ENCODE data around the gene ARHGEF10L. TPM values are rescaled to one million over a fixed set of nuclear protein-coding genes. Genes with fewer than 3 reads are reported as not detected.

Gene ARHGEF10L
- total RNA-seq, 1 experiment from 2014 or later, result not detected

DNA sequence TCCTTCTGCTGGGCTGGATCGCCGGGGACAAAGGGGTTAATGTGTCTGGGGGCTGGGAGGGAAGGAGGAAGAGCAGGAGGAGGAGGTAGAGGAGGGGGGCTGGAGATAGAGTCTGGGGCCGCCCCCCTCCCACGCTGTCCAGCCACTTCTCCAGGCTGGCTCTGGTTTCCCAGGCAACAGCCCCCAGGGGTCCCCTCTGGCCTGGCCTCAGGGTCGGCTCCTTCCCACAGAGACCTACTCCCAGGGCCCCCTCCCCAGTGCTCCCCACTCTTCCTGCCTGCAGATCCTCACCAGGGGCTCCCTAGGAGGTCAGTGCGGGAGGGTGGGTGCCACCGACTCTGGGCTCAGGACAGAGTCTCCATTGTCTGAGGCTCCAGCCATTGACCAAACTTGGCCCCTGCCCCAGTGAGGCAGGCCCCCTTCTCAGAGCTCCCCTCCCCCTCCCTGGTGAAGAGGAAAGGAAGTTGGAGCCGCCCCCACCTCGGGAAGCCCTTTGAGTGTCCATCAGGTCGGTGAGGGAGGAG, 34.1 kb downstream of the ARHGEF10L start:
- no peak for DNase-seq
- Histone ChIP-seq H3K36me3 (ENCODE audit: insufficient read depth, low read length) (no peaks in the 10 kb centered on the region), H3K9me2 (replicated peaks; ENCODE audit: insufficient read depth, low read length) (no peaks in the 10 kb centered on the region), H3K9ac (ENCODE audit: low read length) (no peak overlapping the region), H3K4me3 (ENCODE audit: low read length) (no peak overlapping the region), H2AFZ (ENCODE audit: low read length) (no peak overlapping the region), H3K27me3 (ENCODE audit: low read length) (no peaks in the 10 kb centered on the region), H3K4me1 (ENCODE audit: low read length) (peaks cover 6% of the 10 kb centered on the region), H4K20me1 (ENCODE audit: insufficient read depth, low read depth, low read length) (no peaks in the 10 kb centered on the region), H3K79me2 (ENCODE audit: low read length) (no peaks in the 10 kb centered on the region), H3K9me3 (ENCODE audit: low read length) (no peaks in the 10 kb centered on the region), H3K4me2 (ENCODE audit: low read depth, low read length, poor library complexity, severe bottlenecking) (no peak overlapping the region), H3K27ac (ENCODE audit: low read length) (no peak overlapping the region)

DNA sequence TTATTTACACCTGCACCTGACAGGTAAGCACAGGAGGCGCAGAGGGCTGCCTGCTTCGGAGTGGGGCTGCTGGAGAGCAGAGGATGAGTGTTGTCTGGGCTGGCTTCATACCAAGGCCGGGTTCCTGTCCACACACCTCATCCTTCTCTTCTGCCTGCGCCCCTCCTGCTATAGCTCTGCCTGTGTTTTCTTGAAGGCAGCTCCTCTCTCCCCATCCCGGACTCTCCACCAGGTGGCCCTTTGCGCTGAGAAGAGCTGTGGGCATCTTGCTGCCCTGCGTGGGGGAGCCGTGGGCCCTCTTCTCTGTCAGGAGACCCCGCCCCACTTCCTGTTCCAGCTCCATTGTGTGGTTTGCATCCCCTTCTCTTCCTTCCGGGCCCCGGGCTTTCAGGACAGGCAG, 35.0 kb downstream of the ARHGEF10L start:
- no peak for DNase-seq
- H3K4me3 ChIP-seq (ENCODE audit: low read length), result no peak overlapping the region
- H3K27ac ChIP-seq (ENCODE audit: low read length), result no peak overlapping the region
- no peaks in the 10 kb centered on the region for H3K36me3 ChIP-seq (ENCODE audit: insufficient read depth, low read length)
- H3K9me3 ChIP-seq (ENCODE audit: low read length), result no peaks in the 10 kb centered on the region
- no peaks in the 10 kb centered on the region for H3K79me2 ChIP-seq (ENCODE audit: low read length)
- no peak overlapping the region for H3K4me2 ChIP-seq (ENCODE audit: low read depth, low read length, poor library complexity, severe bottlenecking)
- no peak overlapping the region for H2AFZ ChIP-seq (ENCODE audit: low read length)
- H3K9me2 ChIP-seq (replicated peaks; ENCODE audit: insufficient read depth, low read length), result no peaks in the 10 kb centered on the region
- H3K9ac ChIP-seq (ENCODE audit: low read length), result no peak overlapping the region
- peaks cover 6% of the 10 kb centered on the region for H3K4me1 ChIP-seq (ENCODE audit: low read length)
- no peaks in the 10 kb centered on the region for H4K20me1 ChIP-seq (ENCODE audit: insufficient read depth, low read depth, low read length)
- no peaks in the 10 kb centered on the region for H3K27me3 ChIP-seq (ENCODE audit: low read length)

DNA sequence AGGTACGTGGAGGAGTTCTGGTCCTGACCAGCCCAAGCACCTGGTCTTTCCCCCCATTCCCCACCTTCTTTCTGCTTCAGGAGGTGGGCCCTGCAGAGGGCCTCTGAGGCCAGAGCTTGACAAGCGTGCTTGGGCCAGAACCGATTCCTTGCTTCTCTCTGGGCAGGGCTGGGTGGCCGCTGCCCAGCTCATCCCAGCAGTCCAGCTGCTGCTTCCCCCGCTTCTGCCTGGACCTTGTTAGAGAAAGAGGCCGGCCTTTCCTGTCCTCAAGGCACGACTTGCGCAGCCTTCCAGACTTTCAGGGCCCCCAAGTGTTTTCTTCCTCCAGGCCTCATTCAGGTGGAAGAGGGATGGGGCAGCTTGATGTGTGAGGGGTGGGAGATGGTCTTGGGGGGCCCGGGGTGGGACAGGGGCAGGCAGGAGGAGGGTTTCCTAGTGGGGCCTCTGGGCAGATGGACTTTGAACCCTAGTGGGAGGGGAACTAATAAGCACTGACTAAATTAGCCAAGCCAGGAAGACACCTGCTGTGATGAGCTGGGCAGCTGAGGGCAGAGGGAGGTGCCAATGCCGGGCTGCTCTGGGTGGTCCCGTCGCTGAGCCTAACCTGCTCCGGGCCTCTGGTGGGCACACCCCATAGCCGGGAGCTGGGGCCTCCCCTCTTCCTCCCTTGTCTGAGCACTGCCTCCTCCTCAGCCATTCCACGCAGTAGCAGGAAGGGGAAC, 36.5 kb downstream of the ARHGEF10L start:
- no peak overlapping the region for H2AFZ ChIP-seq (ENCODE audit: low read length)
- H3K9me2 ChIP-seq (replicated peaks; ENCODE audit: insufficient read depth, low read length), result no peaks in the 10 kb centered on the region
- no peaks in the 10 kb centered on the region for H3K27me3 ChIP-seq (ENCODE audit: low read length)
- H3K9ac ChIP-seq (ENCODE audit: low read length), result no peak overlapping the region
- no peak overlapping the region for H3K4me2 ChIP-seq (ENCODE audit: low read depth, low read length, poor library complexity, severe bottlenecking)
- no peaks in the 10 kb centered on the region for H3K36me3 ChIP-seq (ENCODE audit: insufficient read depth, low read length)
- H3K79me2 ChIP-seq (ENCODE audit: low read length), result no peaks in the 10 kb centered on the region
- no peak overlapping the region for H3K4me3 ChIP-seq (ENCODE audit: low read length)
- H4K20me1 ChIP-seq (ENCODE audit: insufficient read depth, low read depth, low read length), result no peaks in the 10 kb centered on the region
- H3K9me3 ChIP-seq (ENCODE audit: low read length), result no peaks in the 10 kb centered on the region
- peaks cover 6% of the 10 kb centered on the region for H3K4me1 ChIP-seq (ENCODE audit: low read length)
- DNase-seq, result no peak
- H3K27ac ChIP-seq (ENCODE audit: low read length), result no peak overlapping the region

DNA sequence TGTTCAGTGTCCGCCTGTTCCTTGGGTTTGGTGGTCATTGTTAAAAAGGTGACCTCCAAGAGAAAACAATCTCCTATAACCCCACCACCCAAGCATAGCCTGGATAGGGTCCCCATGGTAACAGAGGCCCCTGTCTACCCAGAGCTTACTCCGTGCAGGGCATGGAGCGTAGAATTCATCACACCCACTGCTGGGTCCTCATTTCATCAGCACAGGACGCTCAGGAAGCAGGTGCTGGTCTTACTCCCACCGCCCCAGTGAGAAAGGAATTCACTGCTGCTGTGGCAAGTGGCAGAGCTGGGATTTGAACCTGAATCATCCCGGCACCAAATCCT, 37.0 kb downstream of the ARHGEF10L start:
- Histone ChIP-seq H2AFZ (ENCODE audit: low read length) (no peak overlapping the region), H3K4me1 (ENCODE audit: low read length) (peaks cover 6% of the 10 kb centered on the region), H3K79me2 (ENCODE audit: low read length) (no peaks in the 10 kb centered on the region), H3K4me2 (ENCODE audit: low read depth, low read length, poor library complexity, severe bottlenecking) (no peak overlapping the region), H3K9ac (ENCODE audit: low read length) (no peak overlapping the region), H3K9me2 (replicated peaks; ENCODE audit: insufficient read depth, low read length) (no peaks in the 10 kb centered on the region), H3K4me3 (ENCODE audit: low read length) (no peak overlapping the region), H3K27me3 (ENCODE audit: low read length) (no peaks in the 10 kb centered on the region), H3K9me3 (ENCODE audit: low read length) (no peaks in the 10 kb centered on the region), H3K36me3 (ENCODE audit: insufficient read depth, low read length) (no peaks in the 10 kb centered on the region), H4K20me1 (ENCODE audit: insufficient read depth, low read depth, low read length) (no peaks in the 10 kb centered on the region), H3K27ac (ENCODE audit: low read length) (no peak overlapping the region)
- no peak for DNase-seq

DNA sequence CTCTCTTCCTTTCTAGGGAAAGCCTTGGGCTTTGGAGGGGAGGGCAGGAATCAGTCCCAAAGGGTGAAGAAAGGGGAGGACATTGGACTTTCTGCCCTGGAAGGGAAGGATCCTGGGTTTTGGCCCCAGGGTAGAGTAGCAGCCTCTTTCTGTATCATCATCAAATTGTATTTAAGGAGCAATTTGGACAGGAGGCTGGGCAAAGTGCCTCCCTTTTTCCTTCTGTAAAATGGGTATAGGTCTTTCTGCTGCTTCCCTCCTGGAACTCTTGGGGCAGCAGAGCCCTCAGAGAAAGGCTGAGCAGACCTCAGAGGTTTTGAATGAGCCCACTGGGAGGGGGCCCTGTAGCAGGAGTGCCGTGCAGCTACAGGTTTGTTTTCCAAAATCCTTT, 38.4 kb downstream of the ARHGEF10L start:
- Histone ChIP-seq H3K4me3 (ENCODE audit: low read length) (no peak overlapping the region), H3K9ac (ENCODE audit: low read length) (no peak overlapping the region)
- no peak for DNase-seq

DNA sequence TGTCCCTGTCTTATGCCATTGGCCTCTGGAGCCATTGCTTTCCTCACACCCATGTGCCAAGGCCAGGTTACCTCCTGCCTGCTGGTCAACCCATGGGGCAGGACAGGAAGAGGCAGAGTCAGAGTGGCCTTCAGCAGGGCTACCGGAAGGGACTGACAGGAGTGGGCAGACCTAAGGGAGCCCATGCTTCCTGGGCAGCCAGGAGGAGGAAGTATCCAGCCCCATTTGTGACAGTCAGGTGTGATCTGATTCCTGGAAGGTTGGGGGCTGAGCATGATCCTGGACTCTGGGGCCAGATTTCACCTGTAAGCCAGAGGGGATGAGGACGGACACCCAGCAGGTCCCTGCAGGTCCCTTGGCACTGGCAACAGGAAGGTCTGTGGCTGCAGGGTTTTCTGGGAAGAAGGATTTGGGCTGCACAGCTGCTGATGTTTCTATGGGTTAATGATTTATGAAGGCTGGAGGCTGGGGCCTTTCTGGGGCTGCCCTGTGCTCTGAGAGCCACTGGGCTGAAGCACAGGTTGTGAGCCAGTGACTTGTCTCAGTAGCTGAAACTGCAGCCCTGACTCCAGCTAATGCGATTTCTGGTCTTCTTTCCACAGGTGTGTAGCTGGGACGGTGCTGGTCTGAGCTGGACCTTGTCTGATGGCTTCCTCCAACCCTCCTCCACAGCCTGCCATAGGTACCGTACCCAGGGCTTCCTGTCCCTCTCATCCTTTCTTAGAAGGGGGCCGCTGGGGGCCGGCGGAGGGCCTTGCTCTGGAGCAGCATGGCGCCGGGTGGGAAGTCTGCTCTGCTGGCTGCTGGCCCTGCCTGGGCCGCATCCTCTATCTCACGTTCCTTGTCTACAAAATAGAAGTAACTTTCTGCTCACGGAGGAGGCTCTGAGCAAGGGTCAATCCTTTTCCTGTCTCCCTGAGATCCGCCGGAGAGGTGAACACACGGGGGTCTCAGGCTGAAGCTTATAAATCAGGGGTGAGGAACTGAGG, 40.7 kb downstream of the ARHGEF10L start:
- no peak overlapping the region for H3K4me3 ChIP-seq (ENCODE audit: low read length)
- no peaks in the 10 kb centered on the region for H3K9me3 ChIP-seq (ENCODE audit: low read length)
- no peaks in the 10 kb centered on the region for H3K4me1 ChIP-seq (ENCODE audit: low read length)
- H3K27me3 ChIP-seq (ENCODE audit: low read length), result no peaks in the 10 kb centered on the region
- no peaks in the 10 kb centered on the region for H3K9me2 ChIP-seq (replicated peaks; ENCODE audit: insufficient read depth, low read length)
- no peak overlapping the region for H3K27ac ChIP-seq (ENCODE audit: low read length)
- no peak overlapping the region for H3K9ac ChIP-seq (ENCODE audit: low read length)
- no peak overlapping the region for H3K4me2 ChIP-seq (ENCODE audit: low read depth, low read length, poor library complexity, severe bottlenecking)
- H2AFZ ChIP-seq (ENCODE audit: low read length), result no peak overlapping the region
- H3K79me2 ChIP-seq (ENCODE audit: low read length), result no peaks in the 10 kb centered on the region
- H3K36me3 ChIP-seq (ENCODE audit: insufficient read depth, low read length), result no peaks in the 10 kb centered on the region
- no peaks in the 10 kb centered on the region for H4K20me1 ChIP-seq (ENCODE audit: insufficient read depth, low read depth, low read length)
- DNase-seq, result no peak

More for the DNA sequence above, 38.4 kb downstream of the ARHGEF10L start:
- H2AFZ ChIP-seq (ENCODE audit: low read length), result no peak overlapping the region
- peaks cover 6% of the 10 kb centered on the region for H3K4me1 ChIP-seq (ENCODE audit: low read length)
- H3K36me3 ChIP-seq (ENCODE audit: insufficient read depth, low read length), result no peaks in the 10 kb centered on the region
- H3K27ac ChIP-seq (ENCODE audit: low read length), result no peak overlapping the region
- no peaks in the 10 kb centered on the region for H3K27me3 ChIP-seq (ENCODE audit: low read length)
- H3K79me2 ChIP-seq (ENCODE audit: low read length), result no peaks in the 10 kb centered on the region
- no peaks in the 10 kb centered on the region for H3K9me3 ChIP-seq (ENCODE audit: low read length)
- H4K20me1 ChIP-seq (ENCODE audit: insufficient read depth, low read depth, low read length), result no peaks in the 10 kb centered on the region
- H3K9me2 ChIP-seq (replicated peaks; ENCODE audit: insufficient read depth, low read length), result no peaks in the 10 kb centered on the region
- H3K4me2 ChIP-seq (ENCODE audit: low read depth, low read length, poor library complexity, severe bottlenecking), result no peak overlapping the region

DNA sequence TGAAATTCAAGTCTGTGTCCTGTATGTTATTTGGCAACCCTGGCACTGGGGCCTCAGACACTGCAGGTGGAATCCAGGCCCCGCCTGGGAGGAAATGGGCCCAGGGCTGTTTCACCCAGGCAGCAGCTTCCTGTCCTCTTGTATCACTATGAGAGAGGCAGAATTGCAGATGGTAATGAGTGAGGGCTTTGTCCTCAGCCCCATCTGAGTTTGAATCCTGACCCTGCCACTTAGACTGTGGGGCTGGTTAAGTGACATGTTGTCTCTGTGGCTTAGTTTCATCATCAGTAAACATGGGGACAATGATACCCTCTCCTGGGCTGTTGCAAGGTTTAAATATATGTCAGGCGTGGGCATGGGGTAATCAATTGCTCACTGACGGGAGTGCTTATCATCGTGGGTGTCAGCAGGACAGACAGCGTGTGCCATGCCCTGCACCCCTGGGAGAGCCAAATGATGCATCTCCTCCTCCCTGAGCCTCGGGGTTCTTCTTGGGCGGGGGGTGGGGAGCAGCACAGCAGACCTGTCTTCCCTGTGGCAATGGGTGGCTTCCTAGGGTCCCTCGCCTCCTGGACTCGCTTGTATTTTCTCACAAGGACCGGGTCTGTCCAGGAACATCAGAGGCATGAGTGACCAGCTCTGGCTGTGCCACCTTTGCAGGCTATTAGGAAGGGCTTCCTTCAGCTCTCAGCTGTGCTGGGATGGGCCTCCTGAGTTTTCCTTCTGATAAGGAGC, 42.1 kb downstream of the ARHGEF10L start:
- H3K4me3 ChIP-seq (ENCODE audit: low read length), result no peak overlapping the region
- no peaks in the 10 kb centered on the region for H3K9me3 ChIP-seq (ENCODE audit: low read length)
- no peaks in the 10 kb centered on the region for H3K4me1 ChIP-seq (ENCODE audit: low read length)
- no peak overlapping the region for H3K27ac ChIP-seq (ENCODE audit: low read length)
- no peaks in the 10 kb centered on the region for H3K36me3 ChIP-seq (ENCODE audit: insufficient read depth, low read length)
- H3K9me2 ChIP-seq (replicated peaks; ENCODE audit: insufficient read depth, low read length), result no peaks in the 10 kb centered on the region
- DNase-seq, result no peak
- no peak overlapping the region for H3K4me2 ChIP-seq (ENCODE audit: low read depth, low read length, poor library complexity, severe bottlenecking)
- H3K27me3 ChIP-seq (ENCODE audit: low read length), result no peaks in the 10 kb centered on the region
- no peak overlapping the region for H3K9ac ChIP-seq (ENCODE audit: low read length)
- no peaks in the 10 kb centered on the region for H3K79me2 ChIP-seq (ENCODE audit: low read length)
- H4K20me1 ChIP-seq (ENCODE audit: insufficient read depth, low read depth, low read length), result no peaks in the 10 kb centered on the region
- no peak overlapping the region for H2AFZ ChIP-seq (ENCODE audit: low read length)
